ENCODE data around the gene PDE4B. TPM values are rescaled to one million over a fixed set of nuclear protein-coding genes. Genes with fewer than 3 reads are reported as not detected.
A peak's percentile ranks its signal among the peaks of the same experiment; 100 is the strongest.

Gene PDE4B
- polyA plus RNA-seq, 2 of the 4 experiments (the other 2 are of a cell fraction), result 20.2 to 56.8 TPM

DNA sequence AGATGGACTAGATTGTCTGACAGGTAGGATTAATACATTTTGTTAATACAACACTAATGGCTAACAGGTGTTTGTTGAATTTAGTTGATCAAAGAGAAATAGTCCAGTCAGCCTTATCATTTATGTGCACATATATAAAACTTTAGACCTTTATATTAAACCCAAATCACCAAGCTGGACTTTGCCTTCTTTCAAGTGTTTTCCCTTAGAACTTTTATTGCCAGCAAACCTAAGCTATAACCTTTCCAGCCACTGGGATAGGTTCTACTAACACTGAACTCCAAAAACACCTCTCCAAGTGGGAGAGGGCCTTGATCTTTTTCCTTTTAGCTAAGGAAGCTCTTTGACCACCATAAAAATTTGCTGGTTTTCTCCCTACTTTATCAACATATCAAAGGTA is 345.9 kb downstream of the PDE4B start:
- no peak for DNase-seq (ENCODE audit: low read depth in 1 of 2, low spot score in 1 of 2)
- no peaks in the 10 kb centered on the region for H3K9me3 ChIP-seq
- no peak for ATAC-seq
- POLR2A ChIA-PET, result no interaction called here
- no peak overlapping the region for H3K4me3 ChIP-seq
- FAIRE-seq, result no peak
- CTCF ChIA-PET, result no interaction called here
- H3K4me1 ChIP-seq, result peaks cover 32% of the 10 kb centered on the region
- TF ChIP-seq, protein P1, sequence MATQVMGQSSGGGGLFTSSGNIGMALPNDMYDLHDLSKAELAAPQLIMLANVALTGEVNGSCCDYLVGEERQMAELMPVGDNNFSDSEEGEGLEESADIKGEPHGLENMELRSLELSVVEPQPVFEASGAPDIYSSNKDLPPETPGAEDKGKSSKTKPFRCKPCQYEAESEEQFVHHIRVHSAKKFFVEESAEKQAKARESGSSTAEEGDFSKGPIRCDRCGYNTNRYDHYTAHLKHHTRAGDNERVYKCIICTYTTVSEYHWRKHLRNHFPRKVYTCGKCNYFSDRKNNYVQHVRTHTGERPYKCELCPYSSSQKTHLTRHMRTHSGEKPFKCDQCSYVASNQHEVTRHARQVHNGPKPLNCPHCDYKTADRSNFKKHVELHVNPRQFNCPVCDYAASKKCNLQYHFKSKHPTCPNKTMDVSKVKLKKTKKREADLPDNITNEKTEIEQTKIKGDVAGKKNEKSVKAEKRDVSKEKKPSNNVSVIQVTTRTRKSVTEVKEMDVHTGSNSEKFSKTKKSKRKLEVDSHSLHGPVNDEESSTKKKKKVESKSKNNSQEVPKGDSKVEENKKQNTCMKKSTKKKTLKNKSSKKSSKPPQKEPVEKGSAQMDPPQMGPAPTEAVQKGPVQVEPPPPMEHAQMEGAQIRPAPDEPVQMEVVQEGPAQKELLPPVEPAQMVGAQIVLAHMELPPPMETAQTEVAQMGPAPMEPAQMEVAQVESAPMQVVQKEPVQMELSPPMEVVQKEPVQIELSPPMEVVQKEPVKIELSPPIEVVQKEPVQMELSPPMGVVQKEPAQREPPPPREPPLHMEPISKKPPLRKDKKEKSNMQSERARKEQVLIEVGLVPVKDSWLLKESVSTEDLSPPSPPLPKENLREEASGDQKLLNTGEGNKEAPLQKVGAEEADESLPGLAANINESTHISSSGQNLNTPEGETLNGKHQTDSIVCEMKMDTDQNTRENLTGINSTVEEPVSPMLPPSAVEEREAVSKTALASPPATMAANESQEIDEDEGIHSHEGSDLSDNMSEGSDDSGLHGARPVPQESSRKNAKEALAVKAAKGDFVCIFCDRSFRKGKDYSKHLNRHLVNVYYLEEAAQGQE (IDR thresholded peaks at IDR 0.05), result no peak
- no peak overlapping the region for H3K27ac ChIP-seq
- H3K4me2 ChIP-seq, result no peak overlapping the region

DNA sequence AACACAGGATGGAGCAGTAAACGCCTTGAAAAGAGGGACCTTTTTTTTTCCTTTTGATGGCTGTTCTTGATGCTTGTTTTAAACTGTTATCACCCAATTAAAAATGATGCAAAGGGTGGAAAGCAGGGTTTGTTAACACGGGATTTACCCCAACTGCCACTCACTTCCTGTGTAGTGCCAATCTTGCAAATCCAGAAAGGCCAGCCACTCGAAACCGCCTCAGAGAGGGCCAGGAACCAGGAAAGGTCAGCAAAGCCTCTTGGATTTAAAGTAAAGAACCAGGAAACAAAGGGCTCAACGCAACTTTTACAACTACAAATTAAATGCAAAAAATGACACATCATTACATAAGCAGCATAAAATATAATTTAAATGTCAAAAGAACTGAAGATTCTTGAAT is 347.4 kb downstream of the PDE4B start:
- DNase-seq (ENCODE audit: low read depth in 1 of 2, low spot score in 1 of 2) (no peak), ATAC-seq (no peak), FAIRE-seq (no peak)
- CTCF ChIA-PET, result no interaction called here
- Histone ChIP-seq H3K27ac (peak overlapping the region in 1 of 2 experiments; percentile 49; a peak in 1 of 6 replicates), H3K4me2 (peak overlapping the region; percentile 25; the same call in 1 of the 3 replicates), H3K4me1 (peaks cover 32% of the 10 kb centered on the region), H3K4me3 (no peak overlapping the region), H3K9me3 (no peaks in the 10 kb centered on the region)
- WGBS (ENCODE audit: missing lambda C conversion rate), result 44% methylated on average over 5 of the region's 5 CpGs
- POLR2A ChIA-PET, result no interaction called here
- no peak for TF ChIP-seq POLR2A (IDR thresholded peaks at IDR 0.05; ENCODE audit: low read length)
- TF ChIP-seq, protein P2, sequence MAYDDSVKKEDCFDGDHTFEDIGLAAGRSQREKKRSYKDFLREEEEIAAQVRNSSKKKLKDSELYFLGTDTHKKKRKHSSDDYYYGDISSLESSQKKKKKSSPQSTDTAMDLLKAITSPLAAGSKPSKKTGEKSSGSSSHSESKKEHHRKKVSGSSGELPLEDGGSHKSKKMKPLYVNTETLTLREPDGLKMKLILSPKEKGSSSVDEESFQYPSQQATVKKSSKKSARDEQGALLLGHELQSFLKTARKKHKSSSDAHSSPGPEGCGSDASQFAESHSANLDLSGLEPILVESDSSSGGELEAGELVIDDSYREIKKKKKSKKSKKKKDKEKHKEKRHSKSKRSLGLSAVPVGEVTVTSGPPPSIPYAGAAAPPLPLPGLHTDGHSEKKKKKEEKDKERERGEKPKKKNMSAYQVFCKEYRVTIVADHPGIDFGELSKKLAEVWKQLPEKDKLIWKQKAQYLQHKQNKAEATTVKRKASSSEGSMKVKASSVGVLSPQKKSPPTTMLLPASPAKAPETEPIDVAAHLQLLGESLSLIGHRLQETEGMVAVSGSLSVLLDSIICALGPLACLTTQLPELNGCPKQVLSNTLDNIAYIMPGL (CRISPR knock-in tag; IDR thresholded peaks at IDR 0.05; ENCODE audit: borderline replicate concordance), result no peak
- no peak for TF ChIP-seq ZFP36 (IDR thresholded peaks at IDR 0.05; ENCODE audit: borderline replicate concordance, partially characterized antibody)
- TF ChIP-seq ESRRA (IDR thresholded peaks at IDR 0.05; ENCODE audit: borderline replicate concordance, low read length), result no peak

DNA sequence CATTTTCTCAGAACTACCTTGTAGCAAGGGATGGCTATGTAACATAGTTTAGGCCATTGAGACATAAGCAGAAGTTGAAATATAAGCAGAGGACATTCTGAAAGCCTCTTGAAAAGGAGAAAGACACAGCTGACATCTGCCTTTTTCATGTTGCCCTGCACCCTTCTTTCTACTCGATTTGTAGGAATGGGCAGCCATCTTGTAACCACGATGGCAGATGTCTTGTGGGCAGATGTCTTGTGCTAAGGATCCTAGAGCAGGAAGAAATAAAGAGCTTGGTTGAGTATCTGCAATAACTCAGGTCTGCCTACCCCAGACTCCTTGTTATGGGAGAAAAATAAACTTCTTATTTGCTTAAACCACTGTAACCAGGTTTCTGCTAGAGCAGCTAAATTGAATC is 351.0 kb downstream of the PDE4B start:
- TF ChIP-seq EHF (CRISPR knock-in tag; IDR thresholded peaks at IDR 0.05), result no peak
- no peak for TF ChIP-seq RARB (CRISPR knock-in tag; IDR thresholded peaks at IDR 0.05)
- no peak for TF ChIP-seq NR3C1 (IDR thresholded peaks at IDR 0.05)
- no peak for TF ChIP-seq RAD21 (conservative IDR thresholded peaks at IDR 0.05 in 1 of 2, IDR thresholded peaks at IDR 0.05 in 1 of 2)
- no peak for TF ChIP-seq ZNF302 (CRISPR knock-in tag; IDR thresholded peaks at IDR 0.05)
- no peak for TF ChIP-seq JUNB (IDR thresholded peaks at IDR 0.05)
- no peak for TF ChIP-seq SREBF2 (IDR thresholded peaks at IDR 0.05)
- Histone ChIP-seq H3K4me3 (no peak overlapping the region), H3K9me3 (no peaks in the 10 kb centered on the region), H3K4me1 (peaks cover 31% of the 10 kb centered on the region), H3K4me2 (no peak overlapping the region), H3K27ac (no peak overlapping the region)
- no peak for DNase-seq (ENCODE audit: low read depth in 1 of 2, low spot score in 1 of 2)
- ChIA-PET POLR2A (no interaction called here), CTCF (interaction anchor here (1.3 kb wide), 1 partner anchor 99 kb away, joined by 5 read pairs; no protein-coding TSS in a partner anchor)
- 23% methylated on average over 2 of the region's 2 CpGs for WGBS (ENCODE audit: missing lambda C conversion rate)
- no peak for ATAC-seq
- no peak for FAIRE-seq

DNA sequence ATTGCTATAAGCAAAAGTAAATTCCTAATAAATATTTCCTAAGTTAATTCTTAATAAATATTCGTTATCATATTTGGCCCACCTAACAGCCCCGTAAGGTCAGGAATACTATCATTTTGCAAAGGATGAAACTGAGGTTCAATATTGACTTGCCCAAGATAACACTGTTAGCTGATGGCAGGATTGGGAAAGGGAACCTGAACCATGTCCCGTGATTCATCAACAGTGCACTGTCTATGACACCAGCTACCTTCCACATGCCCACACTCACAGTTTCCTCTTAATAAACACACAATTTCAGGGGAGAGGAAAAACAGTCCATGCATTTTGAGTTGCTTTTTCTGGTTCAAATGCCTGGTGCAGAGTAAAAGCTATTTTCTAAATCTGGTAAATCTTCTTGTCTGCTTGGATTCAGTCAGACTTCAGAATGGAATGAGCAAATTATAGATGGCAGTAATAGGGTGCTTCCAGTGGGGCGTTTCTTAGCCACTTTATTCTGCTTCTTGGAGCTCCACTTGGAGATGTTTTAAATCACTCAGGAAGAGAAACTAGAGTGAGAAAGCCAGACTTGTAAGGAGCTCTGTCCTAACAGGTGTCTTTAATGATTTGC is 354.6 kb downstream of the PDE4B start:
- CTCF ChIA-PET, result interaction anchor here (1.4 kb wide), 1 partner anchor 95 kb away, joined by 4 read pairs; no protein-coding TSS in a partner anchor
- 57% methylated on average over 4 of the region's 4 CpGs for WGBS (ENCODE audit: missing lambda C conversion rate)
- no peak for TF ChIP-seq KDM1A (IDR thresholded peaks at IDR 0.05; ENCODE audit: low read depth)
- TF ChIP-seq NPAS2 (CRISPR knock-in tag; IDR thresholded peaks at IDR 0.05; ENCODE audit: borderline replicate concordance), result no peak
- no peak for TF ChIP-seq ZC3H11A (IDR thresholded peaks at IDR 0.05)
- TF ChIP-seq RFX5 (IDR thresholded peaks at IDR 0.05), result no peak
- TF ChIP-seq CHD4 (IDR thresholded peaks at IDR 0.05; ENCODE audit: borderline replicate concordance), result no peak
- TF ChIP-seq EHF (CRISPR knock-in tag; IDR thresholded peaks at IDR 0.05), result no peak
- TF ChIP-seq MYC (IDR thresholded peaks at IDR 0.05; ENCODE audit: borderline replicate concordance, low read length), result no peak
- TF ChIP-seq CEBPB (IDR thresholded peaks at IDR 0.05), result no peak
- TF ChIP-seq, protein P3, sequence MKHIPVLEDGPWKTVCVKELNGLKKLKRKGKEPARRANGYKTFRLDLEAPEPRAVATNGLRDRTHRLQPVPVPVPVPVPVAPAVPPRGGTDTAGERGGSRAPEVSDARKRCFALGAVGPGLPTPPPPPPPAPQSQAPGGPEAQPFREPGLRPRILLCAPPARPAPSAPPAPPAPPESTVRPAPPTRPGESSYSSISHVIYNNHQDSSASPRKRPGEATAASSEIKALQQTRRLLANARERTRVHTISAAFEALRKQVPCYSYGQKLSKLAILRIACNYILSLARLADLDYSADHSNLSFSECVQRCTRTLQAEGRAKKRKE (CRISPR knock-in tag; IDR thresholded peaks at IDR 0.05; ENCODE audit: low read depth), result no peak
- no peak for TF ChIP-seq ZFP36 (IDR thresholded peaks at IDR 0.05; ENCODE audit: borderline replicate concordance, partially characterized antibody)
- TF ChIP-seq, protein P4, sequence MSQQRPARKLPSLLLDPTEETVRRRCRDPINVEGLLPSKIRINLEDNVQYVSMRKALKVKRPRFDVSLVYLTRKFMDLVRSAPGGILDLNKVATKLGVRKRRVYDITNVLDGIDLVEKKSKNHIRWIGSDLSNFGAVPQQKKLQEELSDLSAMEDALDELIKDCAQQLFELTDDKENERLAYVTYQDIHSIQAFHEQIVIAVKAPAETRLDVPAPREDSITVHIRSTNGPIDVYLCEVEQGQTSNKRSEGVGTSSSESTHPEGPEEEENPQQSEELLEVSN (IDR thresholded peaks at IDR 0.05; ENCODE audit: borderline replicate concordance, low read depth), result no peak

More for the DNA sequence above, 354.6 kb downstream of the PDE4B start:
- Histone ChIP-seq H3K4me2 (peak overlapping the region; percentile 15; the same call in 1 of the 3 replicates), H3K9me3 (no peaks in the 10 kb centered on the region), H3K4me3 (no peak overlapping the region), H3K4me1 (peaks cover 13% of the 10 kb centered on the region), H3K27ac (peak overlapping the region in 1 of 2 experiments; percentile 39; a peak in 1 of 6 replicates)
- DNase-seq (ENCODE audit: low read depth in 1 of 2, low spot score in 1 of 2) (peak in 1 of 2 experiments; percentile 12), FAIRE-seq (no peak), ATAC-seq (peak in 1 of 2 experiments; percentile 62; a peak in 2 of 6 replicates)
- POLR2A ChIA-PET, result no interaction called here

All from A549 (cell line).